ENCODE measurements around the gene KLB. TPM values are rescaled to one million over a fixed set of nuclear protein-coding genes. Genes with fewer than 3 reads are reported as not detected.
"Not testable (repeated sequence)": the region's sequence is repeated elsewhere in the genome, so short reads cannot be mapped to it uniquely, and the experiment has no call there.

Gene KLB
- total RNA-seq, 1 donor from 2014 or later: 22.0 TPM

GRCh38 chr4:39425297-39425696 lies 18.6 kb downstream of the KLB start:
- ATAC-seq: peak; percentile 29
- not testable (repeated sequence) for DNase-seq (ENCODE audit: low spot score)

- no peak for DNase-seq (ENCODE audit: low spot score)
- ATAC-seq: no peak
Observed at GRCh38 chr4:39426728-39427127, 20.0 kb downstream of the KLB start.

GRCh38 chr4:39427520-39428114 lies 20.9 kb downstream of the KLB start:
- DNase-seq (ENCODE audit: low spot score): no peak
- peak; percentile 67 for ATAC-seq

GRCh38 chr4:39429476-39430334 lies 23.0 kb downstream of the KLB start:
- peak; percentile 55 for ATAC-seq
- DNase-seq (ENCODE audit: low spot score): no peak

DNA sequence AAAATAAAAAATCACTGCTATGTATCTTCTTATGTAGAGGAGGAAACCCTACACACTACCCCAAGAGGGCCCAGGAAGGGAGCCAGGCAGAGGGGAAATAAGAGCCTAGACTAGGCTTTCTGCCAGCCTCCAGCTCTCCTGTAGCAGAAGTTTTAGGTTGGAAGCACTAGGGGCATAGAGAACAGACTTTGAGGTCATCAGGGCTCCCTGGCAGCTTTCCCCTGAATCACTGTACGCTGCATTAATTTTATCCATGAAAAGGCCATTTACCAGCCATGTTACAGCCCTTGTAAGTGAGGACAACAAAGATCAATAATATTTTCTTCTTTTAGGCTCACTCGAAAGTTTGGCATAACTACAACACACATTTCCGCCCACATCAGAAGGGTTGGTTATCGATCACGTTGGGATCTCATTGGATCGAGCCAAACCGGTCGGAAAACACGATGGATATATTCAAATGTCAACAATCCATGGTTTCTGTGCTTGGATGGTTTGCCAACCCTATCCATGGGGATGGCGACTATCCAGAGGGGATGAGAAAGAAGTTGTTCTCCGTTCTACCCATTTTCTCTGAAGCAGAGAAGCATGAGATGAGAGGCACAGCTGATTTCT lies 27.3 kb downstream of the KLB start:
- DNase-seq (ENCODE audit: low spot score) (peak; percentile 76), ATAC-seq (peak; percentile 64)

GRCh38 chr4:39435659-39436563 lies 29.2 kb downstream of the KLB start:
- ATAC-seq: peak; percentile 62
- DNase-seq (ENCODE audit: low spot score): no peak

- ATAC-seq (no peak), DNase-seq (ENCODE audit: low spot score) (no peak)
Observed at GRCh38 chr4:39441593-39441992, 34.9 kb downstream of the KLB start.

GRCh38 chr4:39442998-39443397 lies 36.3 kb downstream of the KLB start:
- ATAC-seq (no peak), DNase-seq (ENCODE audit: low spot score) (no peak)

DNA sequence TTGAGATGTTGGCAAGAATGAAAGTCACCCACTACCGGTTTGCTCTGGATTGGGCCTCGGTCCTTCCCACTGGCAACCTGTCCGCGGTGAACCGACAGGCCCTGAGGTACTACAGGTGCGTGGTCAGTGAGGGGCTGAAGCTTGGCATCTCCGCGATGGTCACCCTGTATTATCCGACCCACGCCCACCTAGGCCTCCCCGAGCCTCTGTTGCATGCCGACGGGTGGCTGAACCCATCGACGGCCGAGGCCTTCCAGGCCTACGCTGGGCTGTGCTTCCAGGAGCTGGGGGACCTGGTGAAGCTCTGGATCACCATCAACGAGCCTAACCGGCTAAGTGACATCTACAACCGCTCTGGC lies 39.7 kb downstream of the KLB start:
- DNase-seq (ENCODE audit: low spot score) (no peak), ATAC-seq (no peak)

DNA sequence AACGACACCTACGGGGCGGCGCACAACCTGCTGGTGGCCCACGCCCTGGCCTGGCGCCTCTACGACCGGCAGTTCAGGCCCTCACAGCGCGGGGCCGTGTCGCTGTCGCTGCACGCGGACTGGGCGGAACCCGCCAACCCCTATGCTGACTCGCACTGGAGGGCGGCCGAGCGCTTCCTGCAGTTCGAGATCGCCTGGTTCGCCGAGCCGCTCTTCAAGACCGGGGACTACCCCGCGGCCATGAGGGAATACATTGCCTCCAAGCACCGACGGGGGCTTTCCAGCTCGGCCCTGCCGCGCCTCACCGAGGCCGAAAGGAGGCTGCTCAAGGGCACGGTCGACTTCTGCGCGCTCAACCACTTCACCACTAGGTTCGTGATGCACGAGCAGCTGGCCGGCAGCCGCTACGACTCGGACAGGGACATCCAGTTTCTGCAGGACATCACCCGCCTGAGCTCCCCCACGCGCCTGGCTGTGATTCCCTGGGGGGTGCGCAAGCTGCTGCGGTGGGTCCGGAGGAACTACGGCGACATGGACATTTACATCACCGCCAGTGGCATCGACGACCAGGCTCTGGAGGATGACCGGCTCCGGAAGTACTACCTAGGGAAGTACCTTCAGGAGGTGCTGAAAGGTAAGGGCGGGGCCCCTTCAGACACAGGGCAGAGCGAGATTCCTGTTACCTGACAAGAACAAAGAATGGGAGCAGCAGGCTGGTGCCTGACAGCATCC lies 40.3 kb downstream of the KLB start:
- ATAC-seq: peak; percentile 40
- DNase-seq (ENCODE audit: low spot score): no peak

DNA sequence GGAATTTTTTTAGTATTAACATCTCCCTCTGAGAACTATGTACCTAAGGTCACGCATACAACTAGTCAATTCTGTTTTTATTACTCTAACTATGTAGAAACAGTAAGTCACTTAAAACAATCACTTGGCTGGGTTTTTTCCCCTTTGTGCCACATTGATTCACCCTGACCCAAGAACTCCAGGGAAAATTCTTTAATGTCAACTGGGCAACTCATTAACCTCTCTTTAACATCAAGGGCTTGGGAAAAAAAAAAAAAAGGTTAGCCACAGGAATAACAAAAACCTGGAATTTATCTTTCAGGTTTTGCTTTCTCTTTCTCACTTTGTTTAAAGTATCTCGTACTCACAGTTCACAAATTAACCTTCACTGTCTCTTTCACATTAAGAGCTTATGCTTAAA lies 43.9 kb downstream of the KLB start:
- peak; percentile 65 for ATAC-seq
- DNase-seq (ENCODE audit: low spot score): no peak

GRCh38 chr4:39451423-39452023 lies 44.8 kb downstream of the KLB start:
- DNase-seq (ENCODE audit: low spot score): no peak
- no peak for ATAC-seq

DNA sequence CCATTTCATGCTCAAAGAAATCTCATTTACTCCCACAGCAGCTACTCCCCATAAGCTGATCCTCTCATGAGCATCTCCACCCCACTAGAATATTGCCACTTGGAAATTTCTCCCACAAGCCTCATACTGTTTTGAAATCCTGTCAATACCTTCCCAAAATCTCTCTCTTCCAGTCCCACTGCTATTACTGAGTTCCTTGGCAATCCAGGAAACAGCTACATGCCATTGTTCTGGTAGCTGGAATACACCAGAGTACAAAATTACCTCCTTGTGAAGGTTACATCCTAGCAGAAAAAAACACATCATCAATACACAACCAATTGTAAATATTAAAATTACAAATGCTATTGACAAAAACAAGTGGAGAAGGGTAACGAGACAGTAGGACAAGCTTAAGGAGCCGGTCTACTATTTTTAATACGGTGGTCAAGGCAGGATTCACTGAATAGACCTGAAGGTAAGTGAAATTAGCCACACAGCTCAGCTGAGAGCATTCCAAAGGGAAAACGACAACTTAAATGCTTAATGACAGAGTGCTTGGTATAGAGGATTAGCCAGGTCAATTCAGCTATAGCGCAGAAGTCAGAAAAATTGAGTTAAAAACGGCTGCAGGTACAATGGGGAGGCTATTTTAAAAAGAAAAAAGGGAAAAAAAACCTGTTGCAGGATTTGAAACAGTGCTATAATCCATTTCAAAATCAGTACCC lies 45.6 kb downstream of the KLB start:
- DNase-seq (ENCODE audit: low spot score) (no peak), ATAC-seq (no peak)

- no peak for ATAC-seq
- DNase-seq (ENCODE audit: low spot score): no peak
Observed at GRCh38 chr4:39452860-39453587, 46.3 kb downstream of the KLB start.

DNA sequence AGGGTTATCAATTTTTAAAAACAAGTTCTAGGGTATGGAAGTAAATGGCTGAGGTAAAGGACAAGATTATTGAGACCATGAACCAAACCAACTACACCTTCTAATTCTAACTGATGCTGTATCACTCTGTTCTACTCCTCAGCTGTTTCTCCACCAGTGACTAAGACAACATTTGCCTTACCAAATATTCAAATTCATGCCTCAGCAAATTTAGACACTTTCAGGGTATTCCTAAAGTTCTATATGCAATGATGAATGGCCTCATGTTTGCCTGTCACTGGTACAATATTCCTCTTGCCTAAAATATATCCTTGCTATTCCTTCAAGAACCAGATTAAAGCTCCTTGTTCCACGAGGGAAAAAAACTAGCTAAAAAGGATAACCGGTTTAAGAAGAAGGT lies 47.0 kb downstream of the KLB start:
- no peak for DNase-seq (ENCODE audit: low spot score)
- no peak for ATAC-seq

DNA sequence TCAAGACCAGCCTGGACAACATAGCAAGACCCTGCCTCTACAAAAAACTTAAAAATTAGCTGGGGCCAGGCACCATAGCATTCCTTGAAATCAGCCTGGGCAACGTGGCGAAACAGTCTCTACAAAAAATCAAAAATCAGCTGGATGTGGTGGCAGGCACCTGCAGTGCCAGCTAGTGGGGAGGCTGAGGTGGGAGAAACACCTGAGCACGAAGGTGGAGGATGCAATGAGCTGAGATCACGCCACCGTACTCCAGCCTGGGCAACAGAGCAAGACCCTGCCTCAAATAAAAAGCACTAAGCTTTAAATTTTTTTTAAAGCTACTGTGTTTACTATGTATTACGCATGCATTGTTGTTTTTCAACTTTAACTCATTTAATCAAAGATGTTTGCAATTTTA lies 48.8 kb downstream of the KLB start:
- no peak for ATAC-seq
- DNase-seq (ENCODE audit: low spot score): no peak

GRCh38 chr4:39456946-39457763 lies 50.4 kb downstream of the KLB start:
- ATAC-seq: no peak

GRCh38 chr4:39458161-39458504 lies 51.4 kb downstream of the KLB start:
- ATAC-seq: peak; percentile 1
- not testable (repeated sequence) for DNase-seq (ENCODE audit: low spot score)

More at GRCh38 chr4:39456946-39457763, 50.4 kb downstream of the KLB start:
- DNase-seq (ENCODE audit: low spot score): no peak

All from left lobe of liver (tissue), 2 donors.